Fibroblast of villous mesenchyme (primary cell): Measurements from ENCODE around the gene C1orf174. TPM values are rescaled to one million over a fixed set of nuclear protein-coding genes. Genes with fewer than 3 reads are reported as not detected.
"Not testable (repeated sequence)": the region's sequence is repeated elsewhere in the genome, so short reads cannot be mapped to it uniquely, and the experiment has no call there.

ENCODE experiments used
- DNase-seq: peaks from one replicate; pipeline ENCODE4 v3.0.0-alpha.2; 2010; ENCODE audit warnings: low read depth
- H3K4me3 ChIP-seq: 2 replicates; pipeline ENCODE4 v1.5.1; 2011; ENCODE audit warnings: low read depth, mild to moderate bottlenecking, low read length
- CTCF ChIP-seq: IDR thresholded peaks from 2 replicates; pipeline ENCODE4 v1.5.1; 2012; ENCODE audit warnings: low read depth, mild to moderate bottlenecking, low read length; ENCODE audit not compliant: insufficient read depth
- total RNA-seq: library from RNA; depleted of rRNA; stranded (reverse); fragments of >200 nt; gene quantifications from 2 replicates; pipeline ENCODE4 v1.2.3, GENCODE V29; 2012

C1orf174 gene
- total RNA-seq, 1 donor, result 31.1 TPM

- H3K4me3 ChIP-seq, result no peak overlapping the region
- TF ChIP-seq CTCF, result no peak
- DNase-seq, result no peak
Observed at GRCh38 chr1:3919706-3920105, 19.6 kb upstream of the C1orf174 start.

GRCh38 chr1:3918966-3919611 is 19.0 kb upstream of the C1orf174 start:
- no peak for DNase-seq
- no peak for TF ChIP-seq CTCF
- no peak overlapping the region for H3K4me3 ChIP-seq

- H3K4me3 ChIP-seq, DNase-seq: not testable (repeated sequence)
Observed at GRCh38 chr1:3918359-3918758, 18.3 kb upstream of the C1orf174 start.

- H3K4me3 ChIP-seq, result no peak overlapping the region
- DNase-seq, result no peak
- no peak for TF ChIP-seq CTCF
Observed at GRCh38 chr1:3917761-3918160, 17.7 kb upstream of the C1orf174 start.

GRCh38 chr1:3915551-3916121 is 15.6 kb upstream of the C1orf174 start:
- no peak for DNase-seq

GRCh38 chr1:3914911-3915310 is 14.8 kb upstream of the C1orf174 start:
- TF ChIP-seq CTCF, result no peak

More at GRCh38 chr1:3915551-3916121, 15.6 kb upstream of the C1orf174 start:
- no peak for TF ChIP-seq CTCF
- H3K4me3 ChIP-seq, result no peak overlapping the region

GRCh38 chr1:3914331-3914851 is 14.3 kb upstream of the C1orf174 start:
- DNase-seq, result no peak
- no peak for TF ChIP-seq CTCF
- H3K4me3 ChIP-seq, result no peak overlapping the region

More at GRCh38 chr1:3914911-3915310, 14.8 kb upstream of the C1orf174 start:
- no peak overlapping the region for H3K4me3 ChIP-seq
- DNase-seq, result no peak
